HCT116 (cell line): ENCODE results near the gene EI24. TPM values are rescaled to one million over a fixed set of nuclear protein-coding genes. Genes with fewer than 3 reads are reported as not detected.

Experiments
- ATAC-seq: fragments of 200-7000 bp; cut with Tn5 transposase; 2 replicates; pipeline ENCODE4 v1.9.1; 2020; ENCODE audit warnings: mild to moderate bottlenecking, moderate library complexity
- BruUV-seq: library from RNA; stranded (reverse); fragments of 400-500 nt; replicated peaks from 2 replicates; lab custom pipeline; 2021; lab: Mats Ljungman, UMichigan
- CTCF ChIA-PET: fragments of 300-600 bp; sonication (Branson Sonifier 250); formaldehyde crosslinking; loops from one replicate; lab custom pipeline; 2021; ENCODE audit warnings: antibody characterized with exemption; lab: Charles Lee
- POLR2A ChIA-PET: fragments of 300-600, 350-600 bp; sonication (Branson Sonifier 250); formaldehyde crosslinking; loops from one replicate; lab custom pipeline; 2021; ENCODE audit warnings: antibody characterized with exemption; lab: Charles Lee
- RAD21 ChIA-PET, 2 experiments: fragments of 300-600 bp; sonication (Branson Sonifier 250); formaldehyde crosslinking; loops; one replicate each; lab custom pipeline; 2023; ENCODE audit warnings: low total read pairs in 2 of 2; ENCODE audit not compliant: uncharacterized antibody in 2 of 2, unreplicated experiment in 2 of 2, low non-redundant PET in 1 of 2; lab: Charles Lee
- DNase-seq: peaks from one replicate; pipeline ENCODE4 v3.0.0-alpha.2; 2010; ENCODE audit warnings: low read depth, low spot score
- H2AFZ ChIP-seq: fragments of 200-600 bp; shearing (Covaris generic), sonication (generic); 2 replicates; pipeline ENCODE4 v1.6.1; 2017; ENCODE audit warnings: low read depth, mixed run types, mixed read lengths, antibody characterized with exemption, low read length; ENCODE audit not compliant: poor library complexity, severe bottlenecking
- H3K27ac ChIP-seq: 2 replicates; pipeline ENCODE4 v1.5.1; 2012; ENCODE audit warnings: low read depth, low read length
- H3K27me3 ChIP-seq: fragments of 200-600 bp; sonication (generic); 2 replicates; pipeline ENCODE4 v1.6.1; 2016; ENCODE audit warnings: mixed run types, low read length, mixed read lengths; ENCODE audit not compliant: insufficient read depth
- H3K36me3 ChIP-seq, 2 experiments: fragments of 200-500 bp in 1 of 2; fragments of 200-600 bp in 1 of 2; sonication (Bioruptor generic) in 1 of 2; sonication (generic) in 1 of 2; 2 replicates each; pipeline versions ENCODE4 v1.5.1 to v1.6.1; 2014 to 2016; ENCODE audit warnings: low read length in 2 of 2, inconsistent platforms in 1 of 2, mixed read lengths in 1 of 2, mixed run types in 1 of 2; ENCODE audit not compliant: insufficient read depth in 2 of 2, control insufficient read depth in 1 of 2
- H3K4me1 ChIP-seq, 2 experiments: fragments of 200-600 bp in 1 of 2; sonication (generic) in 1 of 2; 2 replicates each; pipeline versions ENCODE4 v1.5.1 to v1.6.1; 2012 to 2017; ENCODE audit warnings: low read length in 2 of 2, inconsistent platforms in 1 of 2, mild to moderate bottlenecking in 1 of 2, mixed read lengths in 1 of 2, mixed run types in 1 of 2, moderate library complexity in 1 of 2; ENCODE audit not compliant: insufficient read depth in 2 of 2, control insufficient read depth in 1 of 2
- H3K4me2 ChIP-seq: fragments of 200-600 bp; sonication (generic); 2 replicates; pipeline ENCODE4 v1.6.1; 2017; ENCODE audit warnings: mixed run types, low read length, mixed read lengths
- H3K4me3 ChIP-seq, 2 experiments: fragments of 200-600 bp in 1 of 2; sonication (generic) in 1 of 2; replicated peaks in 1 of 2; 2 replicates each; pipeline ENCODE4 v1.5.1; 2011 to 2016; ENCODE audit warnings: low read length in 2 of 2, control low read depth in 1 of 2, low read depth in 1 of 2, mild to moderate bottlenecking in 1 of 2, mixed read lengths in 1 of 2, mixed run types in 1 of 2
- H3K79me2 ChIP-seq: fragments of 200-600 bp; sonication (generic); 2 replicates; pipeline ENCODE4 v1.6.1; 2017; ENCODE audit warnings: mild to moderate bottlenecking, mixed run types, low read length, moderate library complexity, mixed read lengths; ENCODE audit not compliant: insufficient read depth
- H3K9ac ChIP-seq: fragments of 200-600 bp; sonication (generic); 2 replicates; pipeline ENCODE4 v1.6.1; 2016; ENCODE audit warnings: low read length, mixed read lengths
- H3K9me2 ChIP-seq: fragments of 200-600 bp; sonication (generic), shearing (Covaris generic); 2 replicates; pipeline ENCODE4 v1.6.1; 2017; ENCODE audit warnings: mixed run types, mild to moderate bottlenecking, moderate library complexity; ENCODE audit not compliant: insufficient read depth
- H3K9me3 ChIP-seq, 2 experiments: fragments of 200-500 bp in 1 of 2; fragments of 200-600 bp in 1 of 2; sonication (Bioruptor generic) in 1 of 2; sonication (generic) in 1 of 2; 2 replicates each; pipeline ENCODE4 v1.6.1; 2014 to 2017; ENCODE audit warnings: low read length in 2 of 2, mixed read lengths in 2 of 2, inconsistent platforms in 1 of 2, low read depth in 1 of 2, mild to moderate bottlenecking in 1 of 2, mixed run types in 1 of 2, moderate library complexity in 1 of 2; ENCODE audit not compliant: control insufficient read depth in 1 of 2, insufficient read depth in 1 of 2
- H4K20me1 ChIP-seq: fragments of 200-600 bp; sonication (generic), shearing (Covaris generic); 2 replicates; pipeline ENCODE4 v1.6.1; 2017; ENCODE audit warnings: mixed run types, mild to moderate bottlenecking, moderate library complexity; ENCODE audit not compliant: insufficient read depth
- CBX3 ChIP-seq: IDR thresholded peaks from 2 replicates; pipeline ENCODE4 v1.6.1; 2012; ENCODE audit warnings: low read depth
- CEBPB ChIP-seq: IDR thresholded peaks from 2 replicates; pipeline ENCODE4 v1.6.1; 2012; ENCODE audit warnings: low read depth
- EGR1 ChIP-seq: IDR thresholded peaks from 2 replicates; pipeline ENCODE4 v1.6.1; 2012; ENCODE audit warnings: low read depth
- EZH2 ChIP-seq: fragments of 200-600 bp; sonication (generic); IDR thresholded peaks from 2 replicates; pipeline ENCODE4 v1.6.1; 2017; ENCODE audit warnings: antibody characterized with exemption, mixed run types
- JUND ChIP-seq: IDR thresholded peaks from 2 replicates; pipeline ENCODE4 v1.6.1; 2012
- POLR2A ChIP-seq: IDR thresholded peaks from 2 replicates; pipeline ENCODE4 v1.7.0; 2011; ENCODE audit warnings: borderline replicate concordance; ENCODE audit not compliant: insufficient read depth, insufficient read length; ENCODE audit errors: extremely low read depth
- REST ChIP-seq: IDR thresholded peaks from 2 replicates; pipeline ENCODE4 v1.6.1; 2012; ENCODE audit warnings: low read depth
- SIN3A ChIP-seq: IDR thresholded peaks from 2 replicates; pipeline ENCODE4 v1.6.1; 2012; ENCODE audit warnings: low read depth
- SRF ChIP-seq: IDR thresholded peaks from 2 replicates; pipeline ENCODE4 v1.6.1; 2012; ENCODE audit warnings: low read depth
- TCF7L2 ChIP-seq: IDR thresholded peaks from 2 replicates; pipeline ENCODE4 v1.7.0; 2011; ENCODE audit warnings: borderline replicate concordance, inconsistent platforms; ENCODE audit not compliant: insufficient read depth, insufficient read length; ENCODE audit errors: extremely low read depth
- YY1 ChIP-seq: IDR thresholded peaks from 2 replicates; pipeline ENCODE4 v1.6.1; 2011; ENCODE audit warnings: low read length, low read depth, moderate library complexity, mild to moderate bottlenecking; ENCODE audit not compliant: insufficient replicate concordance; ENCODE audit errors: extremely low read depth
- ZBTB33 ChIP-seq: IDR thresholded peaks from 2 replicates; pipeline ENCODE4 v1.6.1; 2011; ENCODE audit warnings: mild to moderate bottlenecking, low read length, moderate library complexity; ENCODE audit not compliant: insufficient replicate concordance; ENCODE audit errors: extremely low read depth
- ZNF274 ChIP-seq: fragments of 200-500 bp; sonication (Bioruptor generic); IDR thresholded peaks from 2 replicates; pipeline ENCODE4 v1.6.1; 2014; ENCODE audit warnings: mild to moderate bottlenecking, low read depth, low read length, inconsistent platforms
- intact Hi-C: fragments of 100-400 bp; cut with micrococcal nuclease; formaldehyde crosslinking; loops from 2 replicates; pipeline ENCODE4 v1.10.0; 2022
- total RNA-seq: library from RNA; stranded (reverse); gene quantifications from one replicate; pipeline ENCODE4 v1.2.1, GENCODE V29; 2021; ENCODE audit not compliant: unreplicated experiment

Gene EI24
- total RNA-seq, 1 experiment from 2014 or later, result 130 TPM

GRCh38 chr11:125593114-125593820 lies 24.0 kb downstream of the EI24 start (continued):
- TF ChIP-seq SRF, result no peak
- TF ChIP-seq YY1, result no peak
- TF ChIP-seq ZNF274, result no peak

GRCh38 chr11:125594958-125595357 lies 25.7 kb downstream of the EI24 start:
- DNase-seq (no peak), ATAC-seq (no peak)
- RAD21 ChIA-PET, result no interaction called here
- Histone ChIP-seq H3K4me1 (peaks cover 0 to 16% of the 10 kb centered on the region in 2 experiments; a peak in 2 of 4 replicates), H3K4me3 (no peak overlapping the region), H3K9me2 (no peaks in the 10 kb centered on the region), H3K9ac (no peak overlapping the region), H2AFZ (no peak overlapping the region), H4K20me1 (no peaks in the 10 kb centered on the region), H3K27me3 (no peaks in the 10 kb centered on the region), H3K36me3 (peaks cover 7 to 15% of the 10 kb centered on the region in 2 experiments), H3K9me3 (no peaks in the 10 kb centered on the region), H3K79me2 (peaks cover 76% of the 10 kb centered on the region), H3K27ac (no peak overlapping the region), H3K4me2 (no peak overlapping the region)
- intact Hi-C loops, result no loop called here
- BruUV-seq, result no TSS peak
- CTCF ChIA-PET, result no interaction called here
- TF ChIP-seq ZNF274 (no peak), SIN3A (no peak), EGR1 (no peak), CBX3 (no peak), EZH2 (no peak)
- POLR2A ChIA-PET, result no interaction called here

- H3K9ac ChIP-seq, result no peak overlapping the region
- no peaks in the 10 kb centered on the region for H3K27me3 ChIP-seq
- POLR2A ChIA-PET, result interaction anchor here (0.8 kb wide), 1 partner anchor 8 kb away, joined by 3 read pairs; the partner anchor contains the start of gene STT3A
- CTCF ChIA-PET, result no interaction called here
- H2AFZ ChIP-seq, result no peak overlapping the region
- BruUV-seq, result no TSS peak
- intact Hi-C loops, result no loop called here
- H3K4me2 ChIP-seq, result no peak overlapping the region
- no peaks in the 10 kb centered on the region for H4K20me1 ChIP-seq
- H3K36me3 ChIP-seq, result peaks cover 48 to 54% of the 10 kb centered on the region in 2 experiments
- ATAC-seq (no peak), DNase-seq (no peak)
- no peak overlapping the region for H3K27ac ChIP-seq
- H3K4me1 ChIP-seq, result no peaks in the 10 kb centered on the region
- H3K9me3 ChIP-seq, result no peaks in the 10 kb centered on the region
- H3K9me2 ChIP-seq, result no peaks in the 10 kb centered on the region
- peaks cover 51% of the 10 kb centered on the region for H3K79me2 ChIP-seq
- no peak overlapping the region for H3K4me3 ChIP-seq
- RAD21 ChIA-PET, result no interaction called here
- no peak for TF ChIP-seq ZBTB33
- TF ChIP-seq REST, result no peak
- TF ChIP-seq CEBPB, result no peak
- no peak for TF ChIP-seq SRF
- no peak for TF ChIP-seq JUND
- no peak for TF ChIP-seq POLR2A
- TF ChIP-seq TCF7L2, result no peak
These were observed 31.4 kb downstream of the EI24 start for GRCh38 chr11:125600663-125601062.
